Measurements from ENCODE around the gene PRKCH. TPM values are rescaled to one million over a fixed set of nuclear protein-coding genes. Genes with fewer than 3 reads are reported as not detected.
A peak's percentile ranks its signal among the peaks of the same experiment; 100 is the strongest.

The PRKCH gene
- total RNA-seq, 5 donors from 2014 or later (not counting 1 experiment from before 2014, with no cell fraction given): 267 to 436 (median 326) TPM

GRCh38 chr14:61296719-61297502, 24.5 kb upstream of the PRKCH start:
- peak overlapping the region; percentile 60 to 78 for H3K27ac Mint-ChIP-seq
- peaks cover 50 to 54% (median 50%) of the 10 kb centered on the region in 3 donors for H3K4me1 Mint-ChIP-seq
- no peaks in the 10 kb centered on the region for H3K9me3 ChIP-seq
- H3K27me3 Mint-ChIP-seq: no peaks in the 10 kb centered on the region
- CTCF ChIA-PET: interaction anchor here (0.5 to 1.7 kb wide), 17 partner anchors 11 to 541 kb away, joined by 3 to 6 read pairs (median 3); no protein-coding TSS in a partner anchor
- peaks cover 25 to 29% of the 10 kb centered on the region in 2 experiments for H3K4me1 ChIP-seq (ENCODE audit: control insufficient read depth in 1 of 2, extremely low read depth in 1 of 2, insufficient read depth in 2 of 2, low read length in 2 of 2)
- POLR2A ChIA-PET: interaction anchor here in 1 of 2 donors (1.3 kb wide), 1 partner anchor 104 kb away, joined by 5 read pairs; no protein-coding TSS in a partner anchor
- no peaks in the 10 kb centered on the region for H3K36me3 ChIP-seq (ENCODE audit: control insufficient read depth in 2 of 2, extremely low read depth in 1 of 2, insufficient read depth in 1 of 2, low read length in 1 of 2)
- H3K9me3 Mint-ChIP-seq: peaks cover 0 to 6% (median 0%) of the 10 kb centered on the region in 3 donors
- WGBS (ENCODE audit: insufficient coverage): no CpG with 5 or more reads among the region's 2 CpGs
- DNase-seq (peak in 6 of 35 experiments; percentile 16 to 79 (median 28)), ATAC-seq (replicated peaks in 1 of 4) (peak; percentile 61 to 80 (median 71))
- no peak overlapping the region for H3K4me3 Mint-ChIP-seq
- H3K36me3 Mint-ChIP-seq: peaks cover 4% of the 10 kb centered on the region
- H3K4me3 ChIP-seq (ENCODE audit: control insufficient read depth in 1 of 2, extremely low read depth in 1 of 2, low read length in 1 of 2): no peak overlapping the region
- H3K27ac ChIP-seq (ENCODE audit: low read length): no peak overlapping the region
- no peaks in the 10 kb centered on the region for H3K27me3 ChIP-seq (replicated peaks in 1 of 2; ENCODE audit: control insufficient read depth in 2 of 2, extremely low read depth in 1 of 2, insufficient read depth in 2 of 2, low read length in 1 of 2)

DNA sequence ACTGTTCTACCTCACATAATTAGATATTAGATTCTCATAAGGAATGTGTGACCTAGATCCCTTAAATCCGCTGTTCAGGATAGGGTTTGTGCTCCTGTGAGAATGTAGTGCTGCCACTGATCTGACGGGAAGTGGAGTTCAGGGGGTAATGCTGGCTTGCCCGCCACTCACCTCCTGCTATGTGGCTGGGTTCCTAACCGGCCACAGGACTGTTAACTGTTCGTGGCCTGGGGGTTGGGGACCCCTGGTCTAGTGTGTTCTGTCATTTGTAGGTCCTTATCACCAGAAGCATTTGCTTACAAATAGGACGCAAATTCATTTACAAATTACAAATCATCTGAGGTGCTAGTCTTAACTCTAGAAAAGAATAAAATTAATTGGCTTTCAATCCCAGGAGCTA, 23.8 kb upstream of the PRKCH start:
- H3K4me3 Mint-ChIP-seq: no peak overlapping the region
- ATAC-seq (replicated peaks in 1 of 4) (no peak), DNase-seq (no peak)
- H3K27ac ChIP-seq (ENCODE audit: low read length): no peak overlapping the region
- peaks cover 50 to 54% (median 50%) of the 10 kb centered on the region in 3 donors for H3K4me1 Mint-ChIP-seq
- 100% methylated on average over 3 of the region's 6 CpGs for WGBS (ENCODE audit: insufficient coverage)
- peak overlapping the region; percentile 60 to 78 for H3K27ac Mint-ChIP-seq
- H3K27me3 Mint-ChIP-seq: no peaks in the 10 kb centered on the region
- no peak overlapping the region for H3K4me3 ChIP-seq (ENCODE audit: control insufficient read depth in 1 of 2, extremely low read depth in 1 of 2, low read length in 1 of 2)
- H3K4me1 ChIP-seq (ENCODE audit: control insufficient read depth in 1 of 2, extremely low read depth in 1 of 2, insufficient read depth in 2 of 2, low read length in 2 of 2): peaks cover 25 to 29% of the 10 kb centered on the region in 2 experiments
- no peaks in the 10 kb centered on the region for H3K36me3 ChIP-seq (ENCODE audit: control insufficient read depth in 2 of 2, extremely low read depth in 1 of 2, insufficient read depth in 1 of 2, low read length in 1 of 2)
- H3K9me3 Mint-ChIP-seq: peaks cover 0 to 6% (median 0%) of the 10 kb centered on the region in 3 donors
- H3K9me3 ChIP-seq: no peaks in the 10 kb centered on the region
- ChIA-PET POLR2A (no interaction called here), CTCF (interaction anchor here (0.6 to 1.5 kb wide), 4 partner anchors 143 to 223 kb away, joined by 3 to 6 read pairs (median 3); no protein-coding TSS in a partner anchor)
- peaks cover 10% of the 10 kb centered on the region for H3K36me3 Mint-ChIP-seq
- no peaks in the 10 kb centered on the region for H3K27me3 ChIP-seq (replicated peaks in 1 of 2; ENCODE audit: control insufficient read depth in 2 of 2, extremely low read depth in 1 of 2, insufficient read depth in 2 of 2, low read length in 1 of 2)

DNA sequence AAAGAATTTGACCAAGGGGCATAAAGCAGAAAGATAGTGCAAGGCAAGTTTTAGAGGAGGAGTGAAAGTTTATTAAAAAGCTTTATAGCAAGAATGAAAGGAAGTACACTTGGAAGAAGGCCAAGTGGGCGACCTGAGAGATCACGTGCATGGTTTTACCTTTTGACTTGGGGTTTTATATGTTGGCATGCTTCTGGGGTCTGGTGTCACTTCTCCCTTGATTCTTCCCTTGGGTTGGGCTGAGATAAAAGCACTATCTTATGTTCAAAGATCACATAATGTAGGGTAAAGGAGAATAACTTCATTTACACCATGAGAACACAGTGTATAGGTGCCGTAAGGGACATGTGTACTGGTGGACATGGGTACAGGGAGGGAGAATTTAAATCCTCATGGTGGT, 22.6 kb upstream of the PRKCH start:
- Mint-ChIP-seq H3K27me3 (no peaks in the 10 kb centered on the region), H3K9me3 (peaks cover 0 to 6% (median 0%) of the 10 kb centered on the region in 3 donors), H3K27ac (peak overlapping the region; percentile 60 to 85), H3K36me3 (peaks cover 12% of the 10 kb centered on the region), H3K4me1 (peaks cover 50 to 54% (median 50%) of the 10 kb centered on the region in 3 donors), H3K4me3 (no peak overlapping the region)
- ChIA-PET CTCF (interaction anchor here in 1 of 2 donors (1.1 to 1.3 kb wide), 4 partner anchors 30 to 445 kb away, joined by 3 read pairs; no protein-coding TSS in a partner anchor), POLR2A (interaction anchor here (0.5 to 1.2 kb wide), 3 partner anchors 10 to 134 kb away, joined by 3 read pairs; no protein-coding TSS in a partner anchor)
- Histone ChIP-seq H3K9me3 (no peaks in the 10 kb centered on the region), H3K4me1 (ENCODE audit: control insufficient read depth in 1 of 2, extremely low read depth in 1 of 2, insufficient read depth in 2 of 2, low read length in 2 of 2) (peaks cover 25 to 29% of the 10 kb centered on the region in 2 experiments), H3K27ac (ENCODE audit: low read length) (no peak overlapping the region), H3K4me3 (ENCODE audit: control insufficient read depth in 1 of 2, extremely low read depth in 1 of 2, low read length in 1 of 2) (no peak overlapping the region), H3K36me3 (ENCODE audit: control insufficient read depth in 2 of 2, extremely low read depth in 1 of 2, insufficient read depth in 1 of 2, low read length in 1 of 2) (no peaks in the 10 kb centered on the region), H3K27me3 (replicated peaks in 1 of 2; ENCODE audit: control insufficient read depth in 2 of 2, extremely low read depth in 1 of 2, insufficient read depth in 2 of 2, low read length in 1 of 2) (no peaks in the 10 kb centered on the region)
- WGBS (ENCODE audit: insufficient coverage): no CpG with 5 or more reads among the region's 3 CpGs
- peak in 3 of 35 experiments; percentile 18 to 54 (median 26) for DNase-seq
- ATAC-seq (replicated peaks in 1 of 4): no peak

GRCh38 chr14:61300209-61300608, 21.2 kb upstream of the PRKCH start:
- no peaks in the 10 kb centered on the region for H3K27me3 ChIP-seq (replicated peaks in 1 of 2; ENCODE audit: control insufficient read depth in 2 of 2, extremely low read depth in 1 of 2, insufficient read depth in 2 of 2, low read length in 1 of 2)
- Mint-ChIP-seq H3K27me3 (no peaks in the 10 kb centered on the region), H3K27ac (peak overlapping the region; percentile 29 to 68), H3K4me1 (peaks cover 50 to 54% (median 50%) of the 10 kb centered on the region in 3 donors), H3K4me3 (no peak overlapping the region), H3K36me3 (peaks cover 15% of the 10 kb centered on the region), H3K9me3 (peaks cover 0 to 6% (median 0%) of the 10 kb centered on the region in 3 donors)
- ChIA-PET POLR2A (interaction anchor here in 1 of 2 donors (1.2 kb wide), 1 partner anchor 11 kb away, joined by 3 read pairs; no protein-coding TSS in a partner anchor), CTCF (interaction anchor here in 1 of 2 donors (1.1 to 1.3 kb wide), 5 partner anchors 28 to 538 kb away, joined by 3 read pairs; no protein-coding TSS in a partner anchor)
- no peaks in the 10 kb centered on the region for H3K36me3 ChIP-seq (ENCODE audit: control insufficient read depth in 2 of 2, extremely low read depth in 1 of 2, insufficient read depth in 1 of 2, low read length in 1 of 2)
- ATAC-seq (replicated peaks in 1 of 4) (no peak), DNase-seq (no peak)
- H3K4me3 ChIP-seq (ENCODE audit: control insufficient read depth in 1 of 2, extremely low read depth in 1 of 2, low read length in 1 of 2): no peak overlapping the region
- no peaks in the 10 kb centered on the region for H3K9me3 ChIP-seq
- no CpG with 5 or more reads among the region's 2 CpGs for WGBS (ENCODE audit: insufficient coverage)
- H3K4me1 ChIP-seq (ENCODE audit: control insufficient read depth in 1 of 2, extremely low read depth in 1 of 2, insufficient read depth in 2 of 2, low read length in 2 of 2): peaks cover 25 to 29% of the 10 kb centered on the region in 2 experiments
- no peak overlapping the region for H3K27ac ChIP-seq (ENCODE audit: low read length)

DNA sequence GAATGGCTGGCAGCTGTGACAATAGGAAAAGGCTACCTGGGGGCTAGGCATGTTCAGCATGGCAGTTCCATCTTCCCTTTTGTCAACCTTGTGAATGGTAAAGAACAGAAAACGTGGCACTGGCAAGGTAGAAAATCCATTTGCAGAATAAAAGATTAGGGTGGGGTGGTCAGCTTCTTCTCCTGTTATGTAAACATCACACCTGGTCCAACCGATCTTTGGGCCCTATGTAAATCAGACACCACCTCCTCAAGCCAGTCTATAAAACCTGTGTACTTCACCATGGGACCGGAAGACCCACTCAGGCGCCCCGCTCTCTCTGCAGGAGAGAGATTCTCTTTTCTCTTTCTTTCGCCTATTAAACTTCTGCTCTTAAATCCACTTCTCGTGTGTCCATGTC, 20.6 kb upstream of the PRKCH start:
- Histone ChIP-seq H3K4me3 (ENCODE audit: control insufficient read depth in 1 of 2, extremely low read depth in 1 of 2, low read length in 1 of 2) (no peak overlapping the region), H3K27ac (ENCODE audit: low read length) (no peak overlapping the region), H3K36me3 (ENCODE audit: control insufficient read depth in 2 of 2, extremely low read depth in 1 of 2, insufficient read depth in 1 of 2, low read length in 1 of 2) (no peaks in the 10 kb centered on the region), H3K27me3 (replicated peaks in 1 of 2; ENCODE audit: control insufficient read depth in 2 of 2, extremely low read depth in 1 of 2, insufficient read depth in 2 of 2, low read length in 1 of 2) (no peaks in the 10 kb centered on the region), H3K4me1 (ENCODE audit: control insufficient read depth in 1 of 2, extremely low read depth in 1 of 2, insufficient read depth in 2 of 2, low read length in 2 of 2) (peaks cover 25 to 29% of the 10 kb centered on the region in 2 experiments), H3K9me3 (no peaks in the 10 kb centered on the region)
- H3K27me3 Mint-ChIP-seq: no peaks in the 10 kb centered on the region
- DNase-seq: no peak
- ChIA-PET CTCF (no interaction called here), POLR2A (interaction anchor here in 1 of 2 donors (0.5 to 0.6 kb wide), 2 partner anchors 19 to 23 kb away, joined by 3 read pairs; no protein-coding TSS in a partner anchor)
- 94% methylated on average over 3 of the region's 7 CpGs for WGBS (ENCODE audit: insufficient coverage)
- no peak overlapping the region for H3K4me3 Mint-ChIP-seq
- H3K4me1 Mint-ChIP-seq: peaks cover 46 to 53% (median 48%) of the 10 kb centered on the region in 3 donors
- no peak for ATAC-seq (replicated peaks in 1 of 4)
- peak overlapping the region in 1 of 2 donors; percentile 3 for H3K27ac Mint-ChIP-seq
- peaks cover 0 to 10% (median 4%) of the 10 kb centered on the region in 3 donors for H3K9me3 Mint-ChIP-seq
- peaks cover 18% of the 10 kb centered on the region for H3K36me3 Mint-ChIP-seq

- POLR2A ChIA-PET: interaction anchor here (0.5 to 1.0 kb wide), 7 partner anchors 12 to 564 kb away, joined by 3 to 8 read pairs (median 3); no protein-coding TSS in a partner anchor
- Histone ChIP-seq H3K27ac (ENCODE audit: low read length) (no peak overlapping the region), H3K27me3 (replicated peaks in 1 of 2; ENCODE audit: control insufficient read depth in 2 of 2, extremely low read depth in 1 of 2, insufficient read depth in 2 of 2, low read length in 1 of 2) (no peaks in the 10 kb centered on the region), H3K4me1 (ENCODE audit: control insufficient read depth in 1 of 2, extremely low read depth in 1 of 2, insufficient read depth in 2 of 2, low read length in 2 of 2) (peaks cover 10 to 14% of the 10 kb centered on the region in 2 experiments), H3K4me3 (ENCODE audit: control insufficient read depth in 1 of 2, extremely low read depth in 1 of 2, low read length in 1 of 2) (no peak overlapping the region), H3K36me3 (ENCODE audit: control insufficient read depth in 2 of 2, extremely low read depth in 1 of 2, insufficient read depth in 1 of 2, low read length in 1 of 2) (peaks cover 0 to 6% of the 10 kb centered on the region in 2 donors), H3K9me3 (peaks cover 4% of the 10 kb centered on the region)
- CTCF ChIA-PET: interaction anchor here (0.5 to 1.0 kb wide), 11 partner anchors 14 to 898 kb away, joined by 3 to 4 read pairs (median 3); no protein-coding TSS in a partner anchor
- no peak overlapping the region for H3K4me3 Mint-ChIP-seq
- H3K27me3 Mint-ChIP-seq: no peaks in the 10 kb centered on the region
- DNase-seq: no peak
- H3K4me1 Mint-ChIP-seq: peaks cover 25 to 36% (median 25%) of the 10 kb centered on the region in 3 donors
- peaks cover 5 to 15% (median 9%) of the 10 kb centered on the region in 3 donors for H3K9me3 Mint-ChIP-seq
- WGBS (ENCODE audit: insufficient coverage): no CpG with 5 or more reads among the region's 2 CpGs
- no peak for ATAC-seq (replicated peaks in 1 of 4)
- H3K36me3 Mint-ChIP-seq: peaks cover 37% of the 10 kb centered on the region
- no peak overlapping the region for H3K27ac Mint-ChIP-seq
Observed at GRCh38 chr14:61304688-61305087, 16.7 kb upstream of the PRKCH start.

Measured in T-cell (primary cell).